Endothelial cell of umbilical vein (primary cell): ENCODE measurements around the gene KIF6. TPM values are rescaled to one million over a fixed set of nuclear protein-coding genes. Genes with fewer than 3 reads are reported as not detected.

Source experiments
- BruUV-seq: library from RNA; stranded (reverse); fragments of 400-500 nt; replicated peaks from 2 replicates; lab custom pipeline; 2021; lab: Mats Ljungman, UMichigan
- CTCF ChIA-PET: fragments of 300-600, 350-600 bp; sonication (Branson Sonifier 250); formaldehyde crosslinking; loops from one replicate; lab custom pipeline; 2021; ENCODE audit warnings: antibody characterized with exemption, inconsistent platforms; lab: Charles Lee
- POLR2A ChIA-PET: fragments of 300-600, 350-600 bp; sonication (Branson Sonifier 250); formaldehyde crosslinking; loops from one replicate; lab custom pipeline; 2021; ENCODE audit warnings: antibody characterized with exemption, inconsistent platforms; lab: Charles Lee
- DNase-seq: peaks from one replicate; pipeline ENCODE4 v3.0.0-alpha.2; 2011; ENCODE audit warnings: low read depth, low spot score
- FAIRE-seq: peaks from 2 replicates; lab custom pipeline; 2011; peaks lifted over from hg19 to GRCh38; lab: Jason Lieb, UNC
- H2AFZ ChIP-seq: 2 replicates; pipeline ENCODE4 v1.6.0; 2012; ENCODE audit warnings: low read depth, low read length, control low read depth, inconsistent platforms
- H3K27ac ChIP-seq: 2 replicates; pipeline ENCODE4 v1.5.1; 2011; ENCODE audit warnings: low read depth, mild to moderate bottlenecking, control low read depth, low read length, moderate library complexity; ENCODE audit not compliant: insufficient read depth
- H3K27me3 ChIP-seq, 2 experiments: 2 replicates each; pipeline versions ENCODE4 v1.6.0 to v1.6.1; 2011; ENCODE audit warnings: low read length in 2 of 2, mixed read lengths in 1 of 2; ENCODE audit not compliant: control insufficient read depth in 2 of 2, insufficient read depth in 2 of 2
- H3K36me3 ChIP-seq, 2 experiments: 2 replicates in 1 of 2; 3 replicates in 1 of 2; pipeline ENCODE4 v1.5.1; 2011; ENCODE audit warnings: low read length in 2 of 2, mild to moderate bottlenecking in 1 of 2, moderate library complexity in 1 of 2; ENCODE audit not compliant: control insufficient read depth in 2 of 2, insufficient read depth in 2 of 2; ENCODE audit errors: extremely low read depth in 1 of 2
- H3K4me1 ChIP-seq: 3 replicates; pipeline ENCODE4 v1.5.1; 2011; ENCODE audit warnings: mild to moderate bottlenecking, low read length; ENCODE audit not compliant: control insufficient read depth, insufficient read depth; ENCODE audit errors: extremely low read depth
- H3K4me2 ChIP-seq: 2 replicates; pipeline ENCODE4 v1.6.1; 2011; ENCODE audit warnings: low read length, control low read depth, mixed read lengths; ENCODE audit not compliant: insufficient read depth
- H3K4me3 ChIP-seq, 3 experiments: fragments of 200-600 bp in 1 of 3; sonication (generic), shearing (Covaris generic) in 1 of 3; replicated peaks in 1 of 3; 2 replicates each; pipeline ENCODE4 v1.5.1; 2011 to 2016; ENCODE audit warnings: control low read depth in 3 of 3, low read length in 3 of 3, mild to moderate bottlenecking in 2 of 3, inconsistent platforms in 1 of 3, low read depth in 1 of 3, moderate library complexity in 1 of 3; ENCODE audit not compliant: insufficient read depth in 1 of 3
- H3K79me2 ChIP-seq: 2 replicates; pipeline ENCODE4 v1.6.0; 2012; ENCODE audit warnings: low read length, inconsistent platforms; ENCODE audit not compliant: control insufficient read depth, insufficient read depth
- H3K9ac ChIP-seq: replicated peaks from 2 replicates; pipeline ENCODE3; 2011; ENCODE audit warnings: low read length, control low read depth; ENCODE audit not compliant: insufficient read depth; ENCODE audit errors: extremely low read depth
- H3K9me1 ChIP-seq: replicated peaks from 3 replicates; pipeline ENCODE4 v1.6.0; 2011; ENCODE audit warnings: mild to moderate bottlenecking, low read length; ENCODE audit not compliant: control insufficient read depth, insufficient read depth; ENCODE audit errors: extremely low read depth
- H3K9me3 ChIP-seq: replicated peaks from 2 replicates; pipeline ENCODE4 v1.5.1; 2012; ENCODE audit warnings: low read length, inconsistent platforms; ENCODE audit not compliant: control insufficient read depth, insufficient read depth
- H4K20me1 ChIP-seq: replicated peaks from 2 replicates; pipeline ENCODE3; 2011; ENCODE audit warnings: mild to moderate bottlenecking, low read length; ENCODE audit not compliant: control insufficient read depth, insufficient read depth; ENCODE audit errors: extremely low read depth
- EZH2 ChIP-seq: IDR thresholded peaks from 2 replicates; pipeline ENCODE4 v1.6.1; 2012; ENCODE audit warnings: borderline replicate concordance, low read depth, mild to moderate bottlenecking, moderate library complexity, low read length, inconsistent platforms; ENCODE audit not compliant: severe bottlenecking
- FOS ChIP-seq: IDR thresholded peaks from 2 replicates; pipeline ENCODE4 v1.6.1; 2011; ENCODE audit warnings: mild to moderate bottlenecking, low read length, moderate library complexity, borderline replicate concordance; ENCODE audit not compliant: insufficient read depth
- JUN ChIP-seq: IDR thresholded peaks from 2 replicates; pipeline ENCODE4 v1.6.1; 2011; ENCODE audit warnings: borderline replicate concordance, low read depth; ENCODE audit not compliant: insufficient read length, insufficient read depth
- POLR2A ChIP-seq: IDR thresholded peaks from 2 replicates; pipeline ENCODE4 v1.6.1; 2012; ENCODE audit warnings: low read depth, mild to moderate bottlenecking, control low read depth, low read length
- POLR2AphosphoS5 ChIP-seq: IDR thresholded peaks from 2 replicates; pipeline ENCODE4 v1.6.1; 2012; ENCODE audit warnings: low read depth, mild to moderate bottlenecking, control low read depth, low read length, moderate library complexity; ENCODE audit not compliant: insufficient read depth
- dilution Hi-C: fragments of 300-500 bp; cut with MboI; formaldehyde crosslinking; loops from one replicate; pipeline ENCODE4 v1.15.0; 2019; ENCODE audit warnings: low sequenced_read_pairs; ENCODE audit not compliant: extremely low pct_ligation_motif_present
- intact Hi-C: fragments of 100-400 bp; cut with micrococcal nuclease; formaldehyde crosslinking; loops from one replicate; pipeline ENCODE4 v1.10.0; 2022
- polyA plus RNA-seq, 4 experiments: library from polyadenylated mRNA; depleted of rRNA in 3 of 4; stranded (reverse) in 3 of 4; unstranded in 1 of 4; fragments of >200 nt; gene quantifications; 2 replicates each; pipeline versions ENCODE4 v1.2.1 to v1.2.3, GENCODE V29; 2011 to 2012; ENCODE audit warnings: missing spikeins in 1 of 4
- total RNA-seq: library from RNA; stranded (reverse); gene quantifications from 2 replicates; pipeline ENCODE4 v1.2.3, GENCODE V29; 2021
- TF ChIP-seq, protein P1 (sequence below), 2 donors: IDR thresholded peaks; 1 replicate in 1 of 2; 2 replicates in 1 of 2; pipeline ENCODE4 v1.5.1; 2011; ENCODE audit warnings: low read length in 2 of 2, mild to moderate bottlenecking in 2 of 2, moderate library complexity in 2 of 2, control low read depth in 1 of 2, inconsistent platforms in 1 of 2, low read depth in 1 of 2; ENCODE audit not compliant: insufficient read depth in 1 of 2; ENCODE audit errors: extremely low read depth in 1 of 2
- TF ChIP-seq, protein P2 (sequence below): IDR thresholded peaks from 2 replicates; pipeline ENCODE4 v1.6.1; 2011; ENCODE audit not compliant: insufficient read depth, insufficient read length

KIF6 gene
- total and polyA plus RNA-seq, 2 donors (not counting 3 experiments of a cell fraction or from before 2014, with no cell fraction given), result not detected

DNA sequence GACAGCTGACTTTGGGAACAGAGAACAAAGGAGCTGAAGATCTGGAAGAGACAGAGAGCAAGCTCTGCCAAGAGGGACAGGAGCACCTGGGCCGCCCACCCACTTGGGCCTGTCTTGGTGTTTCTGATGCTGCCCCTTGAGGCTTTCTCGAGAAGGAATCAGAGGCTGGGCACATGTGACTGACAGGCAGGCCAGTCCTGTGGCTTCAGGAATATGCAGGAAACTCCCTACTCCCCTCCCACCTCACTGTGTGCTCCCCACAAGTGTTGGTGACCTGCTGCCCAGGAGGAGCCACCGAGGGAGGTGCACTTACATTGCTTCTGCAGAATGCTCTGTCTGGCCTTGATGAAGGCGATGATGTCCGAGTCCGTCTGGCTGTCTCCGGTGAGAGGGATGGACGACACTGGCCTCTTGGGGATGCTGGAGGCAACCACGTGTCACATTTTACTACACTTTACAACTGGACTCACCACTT is 381.8 kb downstream of the KIF6 start:
- no peak overlapping the region for H3K4me3 ChIP-seq
- no peaks in the 10 kb centered on the region for H3K9me3 ChIP-seq
- TF ChIP-seq JUN (no peak), FOS (no peak), EZH2 (no peak), POLR2A (no peak), POLR2AphosphoS5 (no peak)
- TF ChIP-seq, protein P1, sequence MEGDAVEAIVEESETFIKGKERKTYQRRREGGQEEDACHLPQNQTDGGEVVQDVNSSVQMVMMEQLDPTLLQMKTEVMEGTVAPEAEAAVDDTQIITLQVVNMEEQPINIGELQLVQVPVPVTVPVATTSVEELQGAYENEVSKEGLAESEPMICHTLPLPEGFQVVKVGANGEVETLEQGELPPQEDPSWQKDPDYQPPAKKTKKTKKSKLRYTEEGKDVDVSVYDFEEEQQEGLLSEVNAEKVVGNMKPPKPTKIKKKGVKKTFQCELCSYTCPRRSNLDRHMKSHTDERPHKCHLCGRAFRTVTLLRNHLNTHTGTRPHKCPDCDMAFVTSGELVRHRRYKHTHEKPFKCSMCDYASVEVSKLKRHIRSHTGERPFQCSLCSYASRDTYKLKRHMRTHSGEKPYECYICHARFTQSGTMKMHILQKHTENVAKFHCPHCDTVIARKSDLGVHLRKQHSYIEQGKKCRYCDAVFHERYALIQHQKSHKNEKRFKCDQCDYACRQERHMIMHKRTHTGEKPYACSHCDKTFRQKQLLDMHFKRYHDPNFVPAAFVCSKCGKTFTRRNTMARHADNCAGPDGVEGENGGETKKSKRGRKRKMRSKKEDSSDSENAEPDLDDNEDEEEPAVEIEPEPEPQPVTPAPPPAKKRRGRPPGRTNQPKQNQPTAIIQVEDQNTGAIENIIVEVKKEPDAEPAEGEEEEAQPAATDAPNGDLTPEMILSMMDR (IDR thresholded peaks at IDR 0.05; ENCODE audit: extremely low read depth in 1 of 2, insufficient read depth in 1 of 2, low read depth in 1 of 2, low read length in 2 of 2), result no peak
- TF ChIP-seq, protein P2, sequence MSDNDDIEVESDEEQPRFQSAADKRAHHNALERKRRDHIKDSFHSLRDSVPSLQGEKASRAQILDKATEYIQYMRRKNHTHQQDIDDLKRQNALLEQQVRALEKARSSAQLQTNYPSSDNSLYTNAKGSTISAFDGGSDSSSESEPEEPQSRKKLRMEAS, result no peak
- H3K9ac ChIP-seq, result no peak overlapping the region
- no peaks in the 10 kb centered on the region for H4K20me1 ChIP-seq
- H3K36me3 ChIP-seq, result no peaks in the 10 kb centered on the region
- intact Hi-C loops (loop anchor here (10.0 kb wide), 1 partner anchor 1501 kb away; no protein-coding TSS in a partner anchor), dilution Hi-C loops (no loop called here)
- ChIA-PET POLR2A (no interaction called here), CTCF (no interaction called here)
- FAIRE-seq, result no peak
- no peak for DNase-seq
- no peaks in the 10 kb centered on the region for H3K4me1 ChIP-seq
- no peaks in the 10 kb centered on the region for H3K9me1 ChIP-seq
- peaks cover 0 to 2% of the 10 kb centered on the region in 2 experiments for H3K27me3 ChIP-seq
- H3K27ac ChIP-seq, result no peak overlapping the region
- H3K79me2 ChIP-seq, result no peaks in the 10 kb centered on the region
- no TSS peak for BruUV-seq
- H3K4me2 ChIP-seq, result no peak overlapping the region
- no peak overlapping the region for H2AFZ ChIP-seq
